ENCODE data around the gene ACTBL2.
"Not testable (repeated sequence)": the region's sequence is repeated elsewhere in the genome, so short reads cannot be mapped to it uniquely, and the experiment has no call there.

The ACTBL2 gene

DNA sequence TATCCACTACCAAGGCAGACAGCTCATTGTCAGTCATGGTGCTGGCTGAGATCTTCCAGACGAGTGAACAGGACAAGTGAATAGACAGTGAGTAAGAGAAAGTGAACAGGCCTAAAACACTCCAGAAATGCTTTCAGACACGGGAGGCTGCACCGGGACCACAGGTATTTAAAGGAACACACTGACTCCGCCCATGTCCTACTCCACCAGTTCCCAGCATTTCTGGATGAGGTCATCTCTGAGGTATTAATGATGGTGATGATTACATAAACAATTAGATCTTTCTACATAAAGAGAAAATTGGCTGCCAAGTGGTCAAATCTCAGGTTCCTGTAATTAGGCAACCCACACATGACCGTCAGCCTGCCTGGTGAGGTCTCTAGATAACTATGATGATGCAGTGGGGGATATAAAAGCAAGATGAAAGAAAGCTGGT, at the start of gene ACTBL2:
Gene ACTBL2, minus strand, starts transcription at position 141 of the 436 bp plus-strand sequence. Its CDS starts 104 bp downstream, at position 37.
- no peak for DNase-seq (ENCODE audit: insufficient read length, low spot score)
- no peak for FAIRE-seq

DNA sequence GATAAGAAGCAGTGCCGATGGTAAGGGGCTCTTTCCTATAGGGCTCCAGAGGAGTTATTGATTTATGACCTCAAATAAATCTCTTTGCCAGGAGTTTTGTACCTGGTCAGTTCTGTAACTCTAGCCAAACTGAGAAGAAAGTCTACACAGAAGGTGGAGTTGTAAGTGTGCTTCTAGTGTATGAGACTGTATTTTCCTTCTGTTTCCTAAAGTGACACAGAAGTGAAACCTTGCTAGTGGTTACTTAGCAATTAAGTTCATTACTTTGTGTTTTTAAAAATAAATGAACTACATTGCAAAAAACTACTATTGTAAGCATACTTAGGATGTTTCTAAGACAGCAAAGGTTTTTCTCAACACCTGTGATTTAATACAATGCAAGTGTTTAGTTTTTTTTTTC, 48.7 kb upstream of the ACTBL2 start:
- FAIRE-seq (no peak), DNase-seq (ENCODE audit: insufficient read length, low spot score) (no peak)

DNA sequence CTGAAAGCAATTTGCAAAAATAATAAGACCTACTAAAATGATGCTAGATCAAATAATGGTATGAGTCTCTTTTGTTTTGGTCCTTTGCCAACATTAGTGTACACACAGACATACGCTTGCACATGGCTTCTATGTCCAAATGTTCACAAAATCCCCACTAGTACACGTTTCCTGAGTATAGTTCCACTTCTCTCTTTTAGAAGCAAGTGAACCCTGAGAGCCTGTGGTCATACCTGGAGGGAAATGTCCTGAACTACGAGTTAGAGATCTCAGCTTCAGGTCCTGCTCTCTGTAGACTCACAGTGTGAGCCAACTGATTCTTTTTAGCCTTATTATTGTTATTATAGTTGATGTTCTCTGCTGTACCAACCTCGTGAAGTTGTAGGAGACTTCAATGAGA, 47.3 kb upstream of the ACTBL2 start:
- FAIRE-seq, result no peak
- no peak for DNase-seq (ENCODE audit: insufficient read length, low spot score)

DNA sequence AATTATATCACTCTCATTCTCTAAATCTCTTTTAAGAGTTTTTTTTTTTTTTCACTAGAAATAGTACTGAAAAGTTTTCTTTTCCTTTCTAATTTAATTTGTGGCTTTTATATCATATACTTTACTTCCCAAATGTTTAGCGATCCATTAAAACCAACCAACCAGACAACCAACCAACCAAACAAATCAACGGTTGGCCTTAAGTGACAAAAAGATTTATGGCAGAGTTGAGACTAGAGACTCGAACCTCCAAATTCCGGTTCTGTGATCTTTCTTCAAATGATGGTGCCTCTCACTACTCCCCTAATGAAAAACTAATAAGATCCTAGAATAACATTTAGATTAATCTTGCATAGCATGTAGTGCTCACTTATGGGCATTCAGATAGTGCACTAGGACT, 45.3 kb upstream of the ACTBL2 start:
- DNase-seq (ENCODE audit: insufficient read length, low spot score) (no peak), FAIRE-seq (no peak)

DNA sequence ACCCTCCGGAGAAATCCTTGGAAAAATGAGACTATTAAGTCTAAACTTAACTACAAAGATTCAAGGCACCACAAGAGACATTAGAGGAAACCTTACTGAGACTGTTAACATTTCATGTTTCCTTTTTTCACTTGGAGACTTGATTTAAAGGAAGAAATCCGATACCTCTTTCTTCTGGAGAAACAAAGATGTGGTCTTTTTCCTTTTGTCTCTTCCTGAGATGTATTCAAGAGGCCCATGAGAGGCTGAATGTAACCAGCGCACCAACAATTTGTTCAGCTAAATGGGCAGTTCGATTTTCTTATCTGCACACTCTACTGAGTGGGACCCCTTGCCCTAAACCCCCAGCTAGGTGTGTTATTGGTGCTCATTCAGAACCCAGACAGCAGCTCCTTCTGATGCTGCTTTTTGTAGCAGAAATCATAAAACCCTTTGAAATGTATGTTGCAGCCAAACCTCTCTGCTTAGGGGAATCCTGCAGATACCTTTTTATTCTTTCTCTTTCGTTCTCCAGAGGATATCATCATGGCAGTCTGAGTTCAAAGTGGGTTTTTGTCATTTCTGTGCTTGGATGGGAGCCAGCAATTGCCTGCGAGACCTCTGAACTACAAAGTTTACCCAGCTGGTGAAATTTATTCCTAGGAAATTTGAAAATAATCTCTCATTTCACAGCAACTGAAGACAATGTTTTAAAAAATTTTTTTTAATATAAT, 41.9 kb upstream of the ACTBL2 start:
- DNase-seq (ENCODE audit: insufficient read length, low spot score) (no peak), FAIRE-seq (no peak)

DNA sequence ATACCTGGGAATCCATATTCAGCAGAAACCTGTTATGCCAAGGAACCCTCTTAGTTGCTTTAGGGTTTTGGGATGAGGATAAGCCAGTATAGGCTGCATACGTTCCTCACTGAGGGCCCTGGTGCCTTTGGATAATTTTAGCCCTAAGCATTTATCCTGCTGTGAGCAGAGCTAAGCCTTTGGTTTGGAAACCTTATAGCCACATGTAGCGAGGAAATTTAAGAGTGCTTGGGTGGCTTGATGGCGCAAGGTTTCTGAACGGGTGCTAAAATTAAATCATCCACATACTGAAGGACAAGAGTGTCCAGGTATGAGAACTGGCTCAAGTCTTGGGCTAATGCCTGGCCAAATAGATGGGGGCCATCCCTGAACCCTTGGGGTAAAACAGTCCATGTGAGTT, 39.9 kb upstream of the ACTBL2 start:
- not testable (repeated sequence) for FAIRE-seq

DNA sequence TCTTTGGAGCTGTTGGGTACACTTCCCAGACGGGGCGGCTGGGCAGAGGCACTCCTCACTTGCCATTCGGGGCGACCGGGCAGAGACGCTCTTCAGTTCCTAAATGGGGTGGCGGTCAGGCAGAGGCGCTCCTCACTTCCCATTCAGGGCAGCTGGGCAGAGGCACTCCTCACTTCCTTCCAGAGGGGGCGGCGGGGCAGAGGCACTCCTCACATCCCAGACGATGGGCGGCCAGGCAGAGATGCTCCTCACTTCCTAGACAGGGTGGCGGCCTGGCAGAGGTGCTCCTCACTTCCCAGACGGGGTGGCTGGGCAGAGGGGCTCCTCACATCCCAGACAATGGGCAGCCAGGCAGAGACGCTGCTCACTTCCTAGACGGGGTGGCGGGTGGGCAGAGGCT, 35.8 kb upstream of the ACTBL2 start:
- not testable (repeated sequence) for DNase-seq (ENCODE audit: insufficient read length, low spot score); FAIRE-seq

More for the DNA sequence above, 39.9 kb upstream of the ACTBL2 start:
- DNase-seq (ENCODE audit: insufficient read length, low spot score), result not testable (repeated sequence)

DNA sequence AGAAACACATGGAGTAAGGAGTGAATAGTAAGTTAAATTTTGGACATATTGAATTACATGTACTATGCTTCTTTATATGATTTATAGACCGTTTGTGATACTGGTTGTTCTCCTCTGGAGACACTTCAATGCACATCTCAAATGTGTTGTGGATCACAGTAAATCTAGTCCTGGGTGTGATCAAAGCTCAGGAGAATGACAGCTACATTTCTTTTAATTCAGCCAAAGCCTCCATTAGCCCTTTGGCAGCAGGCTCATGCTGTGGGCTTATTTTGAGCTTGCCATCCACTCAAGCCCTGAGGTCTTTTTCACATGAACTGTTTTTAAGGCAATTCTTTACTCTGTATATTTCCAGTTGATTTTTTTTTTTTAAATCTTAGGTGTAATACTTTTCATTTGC, 34.6 kb upstream of the ACTBL2 start:
- DNase-seq (ENCODE audit: insufficient read length, low spot score) (no peak), FAIRE-seq (no peak)

DNA sequence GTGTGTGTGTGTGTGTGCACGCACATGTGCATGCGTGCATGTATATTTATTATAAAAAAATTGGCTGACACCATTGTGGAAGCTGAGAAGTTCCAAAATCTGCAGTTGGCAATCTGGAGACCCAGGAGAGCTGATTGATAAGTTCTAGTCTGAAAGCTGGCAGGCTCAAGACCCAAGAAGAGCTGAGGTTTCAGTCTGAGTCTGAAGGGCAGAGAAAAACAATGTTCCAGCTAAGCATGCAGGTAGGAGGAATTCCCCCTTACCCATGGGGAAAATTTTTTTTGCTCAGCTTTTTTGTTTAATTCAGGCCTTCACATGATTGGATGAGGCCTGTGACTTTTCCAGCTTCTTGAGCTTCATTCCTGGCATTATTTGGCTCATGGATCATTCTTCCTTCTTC, 31.2 kb upstream of the ACTBL2 start:
- no peak for DNase-seq (ENCODE audit: insufficient read length, low spot score)
- no peak for FAIRE-seq

DNA sequence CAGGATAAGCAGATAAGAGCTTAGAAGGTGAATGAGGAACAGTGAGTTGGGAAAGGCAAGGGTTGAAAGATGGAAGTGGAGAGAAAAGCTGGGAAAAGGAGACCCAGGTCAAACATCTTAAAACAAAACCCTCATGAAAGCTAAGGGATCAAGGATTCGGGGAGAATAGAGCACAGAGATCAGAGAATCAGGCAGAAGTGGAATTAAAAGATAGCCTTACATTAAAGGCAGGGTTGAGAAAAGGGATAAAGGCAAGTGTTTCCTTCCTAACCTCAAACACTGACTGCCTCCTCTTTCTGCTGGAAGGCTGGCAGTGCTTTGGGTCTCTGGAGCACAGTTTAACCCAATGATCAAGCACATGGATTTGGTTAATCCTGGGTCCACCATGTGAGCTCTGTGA, 28.7 kb upstream of the ACTBL2 start:
- FAIRE-seq (no peak), DNase-seq (ENCODE audit: insufficient read length, low spot score) (no peak)

DNA sequence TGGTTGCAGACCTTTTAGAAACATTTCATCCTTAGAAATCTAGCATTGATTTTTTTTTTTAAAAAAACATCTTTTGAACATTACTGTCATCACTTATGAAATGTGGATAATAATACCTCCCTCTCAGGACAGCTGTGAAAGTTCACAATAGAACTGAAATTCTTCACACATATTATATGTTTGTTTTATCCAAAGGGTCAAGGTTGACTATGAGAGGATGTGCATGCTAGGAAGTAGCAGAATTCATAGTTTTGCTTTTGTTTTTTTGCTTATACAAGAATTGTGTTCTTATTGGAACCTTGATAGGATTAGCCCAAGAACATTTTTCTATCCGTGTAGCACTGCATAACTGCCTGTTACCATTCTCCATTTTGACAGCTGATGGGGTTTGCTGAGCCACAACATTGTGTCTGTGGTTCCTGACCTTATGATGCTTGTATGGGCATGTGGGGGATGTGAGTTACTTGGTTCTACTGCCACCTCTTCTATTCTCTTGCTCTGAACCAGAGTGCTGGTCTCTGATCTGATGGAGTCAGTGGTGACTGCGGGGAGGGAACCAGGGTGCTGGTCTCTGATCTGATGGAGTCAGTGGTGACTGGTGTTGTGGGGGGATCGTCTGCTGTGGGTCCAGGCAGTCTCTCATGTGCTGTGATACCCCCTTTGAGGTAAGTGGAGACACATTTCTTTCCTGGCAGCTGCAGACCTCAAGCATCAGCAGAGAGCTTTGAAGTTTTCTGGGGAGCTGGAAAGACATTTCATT, 27.1 kb upstream of the ACTBL2 start:
- no peak for FAIRE-seq
- no peak for DNase-seq (ENCODE audit: insufficient read length, low spot score)

DNA sequence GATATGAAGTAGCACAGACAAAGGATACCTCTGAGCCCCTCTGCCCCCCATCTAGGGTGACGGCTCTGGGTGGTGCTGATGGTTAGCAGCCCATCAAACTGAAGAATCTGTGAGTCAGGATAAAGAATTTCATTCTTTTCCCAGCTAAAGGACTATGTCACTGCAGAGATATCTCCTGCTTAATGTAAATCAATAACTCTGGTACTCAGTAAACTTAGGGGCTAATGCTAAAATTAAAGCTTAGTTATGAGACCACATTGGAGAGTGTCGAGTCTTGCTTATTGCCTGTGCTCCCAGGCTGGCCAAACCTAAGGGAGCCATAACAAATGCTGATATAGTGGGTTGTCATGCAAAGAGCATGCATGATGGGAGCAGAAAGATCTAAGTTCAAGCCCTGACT, 25.6 kb upstream of the ACTBL2 start:
- FAIRE-seq (no peak), DNase-seq (ENCODE audit: insufficient read length, low spot score) (no peak)

DNA sequence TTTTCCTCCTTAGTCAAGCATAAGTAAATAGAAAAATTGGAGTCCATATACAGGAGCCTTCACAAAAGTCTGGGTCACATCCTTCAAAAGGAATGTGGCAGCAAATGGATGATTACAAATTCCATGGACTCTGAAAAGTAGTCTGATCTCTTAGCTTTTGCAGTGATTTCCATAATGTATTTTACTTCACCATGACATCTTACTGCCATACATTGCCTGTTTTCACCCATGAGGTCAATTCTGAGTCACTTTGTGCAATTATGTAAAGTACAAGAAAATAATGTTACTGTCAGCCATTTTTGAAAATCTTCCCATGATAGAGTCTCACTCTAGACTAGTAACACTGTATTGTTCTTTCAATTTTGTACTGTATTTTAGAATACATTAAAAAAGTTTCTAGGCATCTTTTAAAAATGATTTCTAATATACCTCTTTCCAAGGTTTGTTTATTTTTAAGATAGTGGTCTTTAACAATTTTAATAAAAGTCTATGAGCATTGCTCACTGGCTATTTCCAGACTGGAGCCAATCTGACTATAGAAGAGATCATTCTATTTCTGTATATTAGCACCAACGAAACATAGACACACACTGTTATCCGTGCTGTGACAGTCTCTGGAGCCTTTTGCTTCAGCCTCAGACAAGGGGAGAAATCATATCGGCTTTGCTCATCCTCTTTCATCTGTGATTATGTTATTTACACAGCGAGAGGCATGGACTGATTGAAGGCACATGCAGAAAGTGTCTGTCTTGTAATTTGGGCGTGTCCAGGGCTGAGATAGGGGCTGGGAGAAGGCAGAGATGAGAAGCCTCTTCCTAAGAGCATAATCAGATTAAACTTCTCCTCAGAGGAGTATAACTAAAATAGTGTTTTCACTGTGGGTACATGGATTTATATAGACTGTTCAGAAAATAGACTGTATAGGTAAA, 22.9 kb upstream of the ACTBL2 start:
- DNase-seq (ENCODE audit: insufficient read length, low spot score) (no peak), FAIRE-seq (no peak)

DNA sequence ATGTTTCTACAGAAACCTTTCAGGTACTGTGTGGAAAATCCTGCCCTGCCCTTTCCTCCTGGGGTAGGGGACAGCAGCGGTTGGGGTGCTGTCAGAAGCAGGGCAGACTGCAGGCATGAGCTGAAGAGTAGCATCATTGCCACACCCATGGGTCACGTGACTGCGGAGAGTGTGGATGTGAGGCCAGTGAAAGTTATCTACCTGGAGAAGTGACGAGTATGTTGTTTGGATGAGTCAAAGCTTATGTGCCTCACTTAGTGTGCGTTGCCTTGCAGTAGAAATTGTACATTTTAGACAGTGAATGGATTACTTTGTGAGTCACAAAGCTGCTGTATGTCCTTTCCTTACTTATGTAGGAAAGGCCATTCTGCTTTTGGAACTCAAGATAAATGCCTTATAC, 21.7 kb upstream of the ACTBL2 start:
- FAIRE-seq, result no peak
- DNase-seq (ENCODE audit: insufficient read length, low spot score), result no peak

DNA sequence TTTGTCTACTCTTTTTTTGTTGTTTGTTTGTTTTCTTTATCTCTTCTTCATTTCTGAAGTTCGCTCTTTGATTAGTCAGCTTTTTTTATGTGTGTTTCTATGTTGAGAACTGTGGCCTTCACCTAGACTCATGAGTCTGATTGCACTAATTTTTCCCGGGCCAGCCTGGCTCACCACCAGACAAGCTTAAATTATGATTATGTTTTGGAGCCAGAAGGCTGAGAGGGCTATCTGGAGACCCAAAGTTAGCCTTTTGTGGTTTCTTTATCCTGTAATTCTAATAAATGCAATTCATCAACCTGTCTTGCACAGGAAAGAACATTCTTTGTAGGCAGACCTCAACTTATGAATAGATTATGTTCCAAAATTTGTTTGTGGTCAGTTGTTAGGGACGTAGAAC, 20.8 kb upstream of the ACTBL2 start:
- no peak for FAIRE-seq

DNA sequence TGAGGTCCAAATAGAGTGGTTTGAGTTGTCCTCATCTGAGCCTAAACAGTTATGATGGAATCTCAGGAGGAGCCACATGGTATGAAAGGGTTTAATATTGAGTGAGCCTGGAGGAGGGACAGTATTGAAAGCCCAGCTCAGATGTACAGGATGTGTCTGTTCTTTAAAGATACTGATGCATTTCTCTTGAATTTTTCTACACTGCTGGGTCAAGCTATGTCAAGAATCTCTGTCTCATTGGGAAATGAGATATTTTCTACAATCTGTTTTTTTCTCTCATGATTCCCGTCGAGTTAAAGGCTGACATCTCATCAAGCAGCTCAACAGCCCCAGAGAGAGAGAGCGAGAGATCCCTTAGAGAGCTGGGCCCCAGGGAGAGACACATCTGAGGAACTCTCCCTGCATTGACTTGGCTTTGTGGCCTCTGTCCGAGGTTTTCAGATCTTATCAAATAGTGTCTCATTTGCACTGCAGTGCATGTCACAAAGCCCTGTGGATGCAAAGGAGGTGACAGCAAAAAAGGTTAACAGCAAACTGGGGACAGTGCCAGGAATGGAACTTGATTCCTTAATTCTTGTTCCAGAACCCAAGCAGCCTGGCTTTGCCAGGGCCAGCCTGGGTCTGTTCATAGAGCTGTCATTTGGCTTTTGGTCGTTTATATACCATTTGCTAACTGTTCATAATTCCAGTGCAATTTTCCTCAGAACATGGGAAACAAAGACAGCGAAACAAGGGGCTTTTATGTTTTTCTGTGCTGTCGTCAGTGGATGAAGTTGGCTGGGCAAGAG, 19.0 kb upstream of the ACTBL2 start:
- no peak for FAIRE-seq
- DNase-seq (ENCODE audit: insufficient read length, low spot score), result no peak

More for the DNA sequence above, 20.8 kb upstream of the ACTBL2 start:
- DNase-seq (ENCODE audit: insufficient read length, low spot score), result no peak

DNA sequence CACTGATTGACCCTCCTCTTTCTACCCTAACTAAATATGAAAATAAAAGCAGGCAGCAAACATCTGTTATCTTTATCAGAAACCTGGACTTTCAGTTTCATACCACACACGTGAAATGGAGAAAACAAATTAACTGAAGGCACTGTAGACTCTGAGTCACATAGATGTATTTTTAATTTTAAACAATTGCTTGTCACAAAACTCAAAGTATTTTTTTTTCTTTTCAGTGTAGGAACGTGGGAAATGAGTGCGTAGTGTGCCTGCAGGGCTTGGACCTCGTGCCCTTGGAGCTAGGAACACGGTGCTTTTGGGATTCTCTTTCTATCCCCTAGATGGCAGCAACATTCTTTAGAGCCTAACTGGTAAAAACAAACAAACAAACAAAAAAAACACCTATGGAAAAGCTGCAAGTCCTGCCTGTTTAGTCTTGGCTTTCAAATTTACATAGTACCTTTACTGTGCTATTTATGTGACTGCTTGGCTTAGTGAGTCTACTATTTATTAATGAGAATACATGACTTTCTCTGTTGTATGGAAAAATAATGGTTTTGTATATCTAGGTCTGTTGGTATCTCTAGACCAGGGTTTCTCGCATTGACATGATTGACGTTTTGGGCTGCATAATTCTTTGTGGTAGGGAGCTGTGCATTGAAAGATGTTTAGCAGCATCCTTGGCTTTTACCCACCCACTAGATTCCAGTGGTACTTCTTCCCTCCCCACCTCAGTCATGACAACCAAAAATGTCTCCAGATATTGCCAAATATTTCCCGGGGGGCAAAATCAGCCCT, 16.8 kb upstream of the ACTBL2 start:
- DNase-seq (ENCODE audit: insufficient read length, low spot score) (peak; percentile 10), FAIRE-seq (peak; percentile 82)

DNA sequence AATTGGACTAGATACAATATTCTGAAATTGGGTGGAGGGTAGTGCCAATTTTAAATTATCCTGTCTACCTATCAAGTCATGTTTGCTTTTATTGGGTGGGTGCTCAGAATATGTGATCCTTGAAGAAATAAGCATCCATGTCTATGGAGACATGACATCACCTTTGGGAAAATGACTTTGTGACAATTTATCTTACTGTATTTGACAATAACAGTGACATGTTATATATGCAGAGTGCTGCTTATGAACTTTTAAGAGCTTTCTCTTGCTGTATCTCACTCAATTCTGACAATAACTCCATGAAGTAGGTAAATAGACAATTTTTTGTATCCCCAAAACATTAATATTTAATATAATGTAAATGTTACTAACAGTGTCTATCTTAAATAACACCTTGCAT, 15.1 kb upstream of the ACTBL2 start:
- DNase-seq (ENCODE audit: insufficient read length, low spot score) (no peak), FAIRE-seq (no peak)

DNA sequence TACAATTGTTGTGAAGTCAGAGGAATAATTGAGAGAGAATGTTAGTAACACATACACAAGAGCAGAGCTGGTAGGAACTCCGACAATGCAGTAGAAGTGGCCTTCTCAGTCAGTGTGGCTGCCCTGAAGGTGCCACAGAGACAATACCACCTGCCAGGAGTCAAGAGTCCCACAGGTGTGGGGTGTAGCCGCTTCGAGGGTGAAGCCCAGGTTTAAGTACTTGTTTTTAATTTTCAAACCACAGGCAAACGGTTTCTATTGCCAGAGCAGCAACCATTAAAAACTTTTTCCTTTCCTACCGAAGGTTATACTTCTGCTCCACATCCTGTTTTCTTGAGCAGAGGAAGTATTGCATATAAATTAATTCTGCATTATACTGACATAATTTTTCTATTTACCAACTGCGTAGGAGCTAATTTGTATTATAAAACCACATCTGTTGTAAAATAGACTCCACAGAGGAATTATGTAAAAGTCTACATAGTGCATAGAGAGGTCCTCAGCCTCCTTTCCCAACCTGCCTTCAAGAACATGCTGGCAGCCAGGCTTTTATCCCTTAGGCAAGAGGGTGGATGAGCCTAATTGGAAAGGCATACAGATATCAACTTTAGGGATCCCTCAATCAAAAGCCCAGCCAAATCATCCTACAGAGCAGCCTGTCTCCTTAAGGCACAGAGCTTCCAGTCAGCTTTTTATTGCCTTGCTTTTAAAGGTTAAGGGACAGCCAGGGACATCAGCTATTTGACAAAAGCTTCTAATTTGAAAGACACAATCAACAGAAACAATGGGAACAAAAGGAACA, 12.9 kb upstream of the ACTBL2 start:
- FAIRE-seq (peak; percentile 37), DNase-seq (ENCODE audit: insufficient read length, low spot score) (no peak)

Data from GM19239 (cell line).